H1 (cell line): ENCODE data around the gene LBR. TPM values are rescaled to one million over a fixed set of nuclear protein-coding genes. Genes with fewer than 3 reads are reported as not detected.

Source experiments
- CTCF ChIA-PET: fragments of 300-600 bp; sonication (Branson Sonifier 250); formaldehyde crosslinking; loops from one replicate; lab custom pipeline; 2021; ENCODE audit not compliant: partially characterized antibody; lab: Charles Lee
- POLR2A ChIA-PET: fragments of 300-600 bp; sonication (Branson Sonifier 250); formaldehyde crosslinking; loops from one replicate; lab custom pipeline; 2021; ENCODE audit warnings: inconsistent platforms; ENCODE audit not compliant: partially characterized antibody; lab: Charles Lee
- DNase-seq, 2 experiments: peaks; one replicate each; pipeline versions ENCODE4 v3.0.0 to v3.0.0-alpha.2; 2010 to 2022; ENCODE audit warnings: low spot score in 2 of 2, low read depth in 1 of 2, mixed read lengths in 1 of 2
- FAIRE-seq: peaks from 2 replicates; lab custom pipeline; 2011; peaks lifted over from hg19 to GRCh38; lab: Jason Lieb, UNC
- H2AFZ ChIP-seq: 2 replicates; pipeline ENCODE4 v1.8.1; 2012; ENCODE audit warnings: low read length, inconsistent platforms
- H2AK5ac ChIP-seq: 2 replicates; pipeline ENCODE4 v1.6.1; 2013; ENCODE audit warnings: low read depth, low read length
- H2BK120ac ChIP-seq: replicated peaks from 2 replicates; pipeline ENCODE3; 2013; ENCODE audit warnings: low read depth, low read length, inconsistent platforms
- H2BK12ac ChIP-seq: 2 replicates; pipeline ENCODE4 v1.6.1; 2013; ENCODE audit warnings: low read depth, low read length
- H2BK15ac ChIP-seq: 2 replicates; pipeline ENCODE4 v1.6.1; 2013; ENCODE audit warnings: low read length
- H2BK20ac ChIP-seq: 2 replicates; pipeline ENCODE4 v1.6.1; 2013; ENCODE audit warnings: low read length
- H2BK5ac ChIP-seq: 2 replicates; pipeline ENCODE4 v1.6.1; 2013; ENCODE audit warnings: low read depth, low read length
- H3K14ac ChIP-seq: 2 replicates; pipeline ENCODE4 v1.6.1; 2013; ENCODE audit warnings: inconsistent platforms; ENCODE audit not compliant: insufficient read length
- H3K18ac ChIP-seq: 2 replicates; pipeline ENCODE4 v1.6.1; 2013; ENCODE audit warnings: low read length; ENCODE audit errors: extremely low read depth
- H3K23ac ChIP-seq: 2 replicates; pipeline ENCODE4 v1.6.1; 2013; ENCODE audit warnings: inconsistent platforms; ENCODE audit not compliant: insufficient read length
- H3K23me2 ChIP-seq: 2 replicates; pipeline ENCODE4 v1.6.1; 2013; ENCODE audit warnings: low read depth, low read length
- H3K27ac ChIP-seq: 2 replicates; pipeline ENCODE4 v1.6.1; 2011; ENCODE audit warnings: low read depth, low read length, inconsistent platforms
- H3K27me3 ChIP-seq, 4 experiments: replicated peaks in 1 of 4; 1 replicate in 1 of 4; 2 replicates in 3 of 4; pipeline versions ENCODE4 v1.6.1 to v1.8.1; 2011 to 2013; ENCODE audit warnings: low read length in 3 of 4, mild to moderate bottlenecking in 3 of 4, inconsistent platforms in 2 of 4, mixed read lengths in 2 of 4, moderate library complexity in 1 of 4; ENCODE audit not compliant: control insufficient read depth in 3 of 4, insufficient read depth in 3 of 4; ENCODE audit errors: extremely low read depth in 1 of 4
- H3K36me3 ChIP-seq, 4 experiments: 2 replicates each; pipeline versions ENCODE4 v1.6.1 to v1.8.1; 2011 to 2013; ENCODE audit warnings: mild to moderate bottlenecking in 4 of 4, low read length in 3 of 4, moderate library complexity in 2 of 4, control low read depth in 1 of 4, inconsistent platforms in 1 of 4; ENCODE audit not compliant: insufficient read depth in 4 of 4, control insufficient read depth in 2 of 4
- H3K4ac ChIP-seq: replicated peaks from 2 replicates; pipeline ENCODE3; 2013; ENCODE audit warnings: low read length, low read depth, mixed read lengths, inconsistent platforms; ENCODE audit not compliant: insufficient read length
- H3K4me1 ChIP-seq, 4 experiments: replicated peaks in 1 of 4; 1 replicate in 1 of 4; 2 replicates in 3 of 4; pipeline versions ENCODE4 v1.6.1 to v1.8.1; 2011 to 2013; ENCODE audit warnings: low read length in 3 of 4, inconsistent platforms in 2 of 4, mixed read lengths in 1 of 4; ENCODE audit not compliant: insufficient read depth in 4 of 4, control insufficient read depth in 3 of 4
- H3K4me2 ChIP-seq, 2 experiments: 2 replicates each; pipeline versions ENCODE4 v1.6.1 to v1.8.1; 2011 to 2013; ENCODE audit warnings: low read depth in 2 of 2, low read length in 2 of 2, control low read depth in 1 of 2, inconsistent platforms in 1 of 2, mild to moderate bottlenecking in 1 of 2; ENCODE audit not compliant: insufficient read depth in 1 of 2
- H3K4me3 ChIP-seq, 4 experiments: fragments of 200-600, 300-600 bp in 1 of 4; sonication (generic), shearing (Covaris generic), sonication (Bioruptor Twin) in 1 of 4; 2 replicates each; pipeline versions ENCODE4 v1.5.1 to v1.8.1; 2011 to 2016; ENCODE audit warnings: low read length in 4 of 4, low read depth in 3 of 4, control low read depth in 2 of 4, inconsistent platforms in 2 of 4, mild to moderate bottlenecking in 2 of 4, mixed read lengths in 1 of 4, moderate library complexity in 1 of 4; ENCODE audit not compliant: insufficient read depth in 2 of 4; ENCODE audit errors: extremely low read depth in 1 of 4
- H3K56ac ChIP-seq: replicated peaks from 2 replicates; pipeline ENCODE3; 2013; ENCODE audit warnings: low read depth, mild to moderate bottlenecking, mixed read lengths, low read length, inconsistent platforms; ENCODE audit not compliant: insufficient read length
- H3K79me1 ChIP-seq: 2 replicates; pipeline ENCODE4 v1.6.1; 2013; ENCODE audit warnings: low read depth, low read length, control low read depth
- H3K79me2 ChIP-seq, 2 experiments: 2 replicates each; pipeline versions ENCODE4 v1.6.1 to v1.8.1; 2012 to 2013; ENCODE audit warnings: low read length in 2 of 2, mild to moderate bottlenecking in 2 of 2, inconsistent platforms in 1 of 2; ENCODE audit not compliant: insufficient read depth in 2 of 2, control insufficient read depth in 1 of 2
- H3K9ac ChIP-seq, 4 experiments: replicated peaks in 1 of 4; 1 replicate in 1 of 4; 2 replicates in 3 of 4; pipeline versions ENCODE4 v1.6.1 to v1.8.1; 2011 to 2013; ENCODE audit warnings: low read depth in 3 of 4, low read length in 3 of 4, control low read depth in 2 of 4, mild to moderate bottlenecking in 2 of 4, moderate library complexity in 2 of 4, inconsistent platforms in 1 of 4; ENCODE audit errors: extremely low read depth in 1 of 4
- H3K9me3 ChIP-seq, 2 experiments: 2 replicates each; pipeline versions ENCODE4 v1.6.1 to v1.8.1; 2012 to 2013; ENCODE audit warnings: mild to moderate bottlenecking in 2 of 2, moderate library complexity in 2 of 2, control low read depth in 1 of 2, inconsistent platforms in 1 of 2, low read depth in 1 of 2, low read length in 1 of 2, mixed read lengths in 1 of 2; ENCODE audit not compliant: insufficient read depth in 2 of 2
- H4K20me1 ChIP-seq, 2 experiments: replicated peaks in 1 of 2; 2 replicates each; pipeline versions ENCODE3 to v1.8.1; 2011 to 2013; ENCODE audit warnings: inconsistent platforms in 2 of 2, low read length in 2 of 2, mild to moderate bottlenecking in 1 of 2; ENCODE audit not compliant: insufficient read depth in 2 of 2, control insufficient read depth in 1 of 2
- H4K5ac ChIP-seq: 2 replicates; pipeline ENCODE4 v1.6.1; 2013; ENCODE audit warnings: low read length, low read depth, mixed read lengths, inconsistent platforms; ENCODE audit not compliant: insufficient read length
- H4K8ac ChIP-seq: 2 replicates; pipeline ENCODE4 v1.8.0; 2013; ENCODE audit warnings: mild to moderate bottlenecking, moderate library complexity, low read length, inconsistent platforms; ENCODE audit not compliant: insufficient read depth; ENCODE audit errors: extremely low read depth
- H4K91ac ChIP-seq: replicated peaks from 2 replicates; pipeline ENCODE3; 2013; ENCODE audit warnings: low read length, mixed read lengths, inconsistent platforms; ENCODE audit not compliant: insufficient read length
- CBX8 ChIP-seq: fragments of 300-800, 300-1000 bp; sonication (generic); IDR thresholded peaks from 2 replicates; pipeline ENCODE4 v1.7.1; 2016; ENCODE audit warnings: low read depth, low read length, borderline replicate concordance
- CEBPB ChIP-seq: IDR thresholded peaks from 2 replicates; pipeline ENCODE4 v1.6.1; 2012; ENCODE audit warnings: low read depth, low read length
- CREB1 ChIP-seq: IDR thresholded peaks from 2 replicates; pipeline ENCODE4 v1.6.1; 2012; ENCODE audit warnings: inconsistent platforms
- KDM4A ChIP-seq: IDR thresholded peaks from one replicate; pipeline ENCODE4 v1.7.1; 2012; ENCODE audit warnings: low read depth, mild to moderate bottlenecking, moderate library complexity, low read length, inconsistent platforms; ENCODE audit not compliant: severe bottlenecking
- TCF12 ChIP-seq: IDR thresholded peaks from 2 replicates; pipeline ENCODE4 v1.6.1; 2011; ENCODE audit warnings: low read depth, mild to moderate bottlenecking, low read length
- WGBS, 2 experiments: shearing (Covaris generic) in 1 of 2; methylation state at CpG; one replicate each; pipeline versions ENCODE4 v1.1.6 to v1.1.7; 2013 to 2015; ENCODE audit warnings: low lambda C conversion rate in 2 of 2, mixed read lengths in 2 of 2, inconsistent platforms in 1 of 2, low coverage in 1 of 2, missing lambda C conversion rate in 1 of 2; ENCODE audit not compliant: insufficient replicate concordance in 2 of 2, insufficient coverage in 1 of 2, insufficient read length in 1 of 2; ENCODE audit errors: extremely low coverage in 1 of 2, missing lambda C conversion rate in 1 of 2; 5-methylcytosine and 5-hydroxymethylcytosine counted together
- polyA plus RNA-seq, 7 experiments: library from polyadenylated mRNA; depleted of rRNA in 3 of 7; stranded (reverse) in 5 of 7; unstranded in 2 of 7; fragments of >200 nt in 5 of 7; fragments of 200-250 nt in 2 of 7; gene quantifications; 1 replicate in 5 of 7; 2 replicates in 1 of 7; 4 replicates in 1 of 7; pipeline versions ENCODE4 v1.2.1 to v1.2.3, GENCODE V29; 2011 to 2013; ENCODE audit warnings: missing spikeins in 2 of 7, mixed read lengths in 2 of 7
- total RNA-seq: library from RNA; stranded (reverse); fragmentation: NEBNext Ultra II Directional; extraction: Animal tissue kit (Norgen Biotek cat#: 25700); gene quantifications from 2 replicates; pipeline ENCODE4 v1.2.1, GENCODE V29; 2021

The LBR gene
- total and polyA plus RNA-seq, 2 of the 8 experiments (the other 6 are each of a cell fraction or from before 2014, with no cell fraction given) = 32.1 to 89.8 TPM

DNA sequence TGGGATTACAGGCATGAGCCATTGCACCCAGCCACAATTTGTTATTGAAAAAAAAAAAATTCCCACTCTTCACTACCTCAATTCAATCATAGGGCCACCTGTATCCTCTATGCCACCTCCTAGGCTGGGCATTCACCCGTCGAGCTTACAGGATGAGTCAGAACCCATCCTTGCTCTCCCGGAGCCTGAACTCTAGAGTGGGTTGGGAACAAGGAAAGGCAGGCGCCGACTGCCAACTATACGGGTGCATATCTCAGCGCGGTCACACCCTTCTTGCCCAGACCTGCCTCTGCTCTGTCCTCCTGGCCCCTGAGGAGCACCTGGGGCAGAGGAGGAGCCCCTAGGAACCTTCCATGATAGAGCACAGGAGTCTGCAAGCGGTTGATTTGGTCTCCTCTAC is 21.4 kb upstream of the LBR start:
- Histone ChIP-seq H2BK12ac (no peak overlapping the region), H3K23ac (no peak overlapping the region), H3K9me3 (no peaks in the 10 kb centered on the region), H4K5ac (no peak overlapping the region), H3K79me2 (no peaks in the 10 kb centered on the region), H2BK20ac (no peak overlapping the region), H3K27ac (no peak overlapping the region), H2AFZ (no peak overlapping the region), H3K4me2 (no peak overlapping the region), H3K27me3 (no peaks in the 10 kb centered on the region; a peak in 1 of 7 replicates), H3K4me3 (no peak overlapping the region), H3K56ac (no peak overlapping the region), H3K14ac (no peak overlapping the region), H2BK120ac (no peak overlapping the region), H3K36me3 (no peaks in the 10 kb centered on the region), H3K4me1 (peaks cover 0 to 13% (median 6%) of the 10 kb centered on the region in 4 experiments; a peak in 4 of 7 replicates), H3K18ac (no peak overlapping the region), H3K4ac (no peak overlapping the region), H2AK5ac (no peak overlapping the region), H4K8ac (no peak overlapping the region), H2BK15ac (no peak overlapping the region), H2BK5ac (no peak overlapping the region), H3K23me2 (no peaks in the 10 kb centered on the region), H3K9ac (no peak overlapping the region), H3K79me1 (no peaks in the 10 kb centered on the region), H4K20me1 (no peaks in the 10 kb centered on the region), H4K91ac (no peak overlapping the region)
- DNase-seq = no peak
- WGBS, 2 experiments = 96% methylated on average over 8 of the region's 9 CpGs; no CpG with 5 or more reads in 1 of the 2 experiments
- CTCF ChIA-PET = interaction anchor here (0.7 to 2.1 kb wide), 4 partner anchors 16 to 134 kb away, joined by 3 to 9 read pairs (median 4); no protein-coding TSS in a partner anchor
- TF ChIP-seq CBX8 (no peak), KDM4A (no peak), CREB1 (no peak), CEBPB (no peak), TCF12 (no peak)
- FAIRE-seq = no peak
- POLR2A ChIA-PET = no interaction called here
